Stimulated activated CD4-positive, alpha-beta T cell treated with anti-CD3 and anti-CD28 coated beads, Interleukin-12 subunit alpha, Interleukin-12 subunit beta, amount 100 ng/mL, for 24 hours (primary cell): ENCODE measurements around the gene RRM1.
"Not testable (repeated sequence)": the region's sequence is repeated elsewhere in the genome, so short reads cannot be mapped to it uniquely, and the experiment has no call there.

Experiments used
- DNase-seq, 2 experiments: peaks; one replicate each; pipeline ENCODE4 v3.0.0-alpha.2; 2020; ENCODE audit warnings: low read depth in 2 of 2

Gene RRM1

GRCh38 chr11:4083198-4083597 lies 11.4 kb upstream of the RRM1 start:
- no peak for DNase-seq

GRCh38 chr11:4084406-4085125 lies 10.0 kb upstream of the RRM1 start:
- no peak for DNase-seq

- no peak for DNase-seq
Observed at GRCh38 chr11:4085575-4085974, 9.0 kb upstream of the RRM1 start.

- no peak for DNase-seq
Observed at GRCh38 chr11:4086575-4087353, 7.8 kb upstream of the RRM1 start.

- DNase-seq = no peak
Observed at GRCh38 chr11:4087551-4087950, 7.0 kb upstream of the RRM1 start.

- DNase-seq = no peak
Observed at GRCh38 chr11:4090258-4090657, 4.3 kb upstream of the RRM1 start.

- DNase-seq = no peak
Observed at GRCh38 chr11:4092026-4092425, 2.6 kb upstream of the RRM1 start.

- DNase-seq = no peak
Observed at GRCh38 chr11:4093519-4094347, 866 bp upstream of the RRM1 start.

- DNase-seq = no peak
Observed at GRCh38 chr11:4095509-4096230, 1.1 kb downstream of the RRM1 start.

GRCh38 chr11:4098026-4098621 lies 3.5 kb downstream of the RRM1 start:
- no peak for DNase-seq

- DNase-seq = no peak
Observed at GRCh38 chr11:4102711-4103110, 8.1 kb downstream of the RRM1 start.

- DNase-seq = no peak
Observed at GRCh38 chr11:4103269-4103668, 8.7 kb downstream of the RRM1 start.

GRCh38 chr11:4105916-4106315 lies 11.3 kb downstream of the RRM1 start:
- no peak for DNase-seq

- no peak for DNase-seq
Observed at GRCh38 chr11:4111834-4112233, 17.2 kb downstream of the RRM1 start.

GRCh38 chr11:4115128-4115527 lies 20.5 kb downstream of the RRM1 start:
- DNase-seq = no peak

GRCh38 chr11:4118107-4118506 lies 23.5 kb downstream of the RRM1 start:
- DNase-seq = no peak

- no peak for DNase-seq
Observed at GRCh38 chr11:4123218-4123617, 28.6 kb downstream of the RRM1 start.

GRCh38 chr11:4125141-4125540 lies 30.5 kb downstream of the RRM1 start:
- no peak for DNase-seq

- no peak for DNase-seq
Observed at GRCh38 chr11:4127357-4127756, 32.8 kb downstream of the RRM1 start.

GRCh38 chr11:4130219-4130618 lies 35.6 kb downstream of the RRM1 start:
- DNase-seq = not testable (repeated sequence)

GRCh38 chr11:4134806-4135205 lies 40.2 kb downstream of the RRM1 start:
- DNase-seq = no peak
